LNCaP clone FGC (cell line): ENCODE results near the gene SMC1A.

Source experiments
- DNase-seq: peaks from one replicate; pipeline ENCODE4 v3.0.0-alpha.2; 2011; ENCODE audit warnings: low read depth
- H3K4me3 ChIP-seq: 2 replicates; pipeline ENCODE4 v1.5.1; 2011; ENCODE audit warnings: mild to moderate bottlenecking, low read depth, low read length, control low read depth
- CTCF ChIP-seq: IDR thresholded peaks from 2 replicates; pipeline ENCODE4 v1.5.1; 2012; ENCODE audit warnings: mild to moderate bottlenecking; ENCODE audit not compliant: control insufficient read depth, insufficient read depth; ENCODE audit errors: extremely low read depth

The SMC1A gene

GRCh38 chrX:53395605-53396298 lies 26.7 kb downstream of the SMC1A start:
- no peak for DNase-seq
- TF ChIP-seq CTCF = no peak
- H3K4me3 ChIP-seq = no peak overlapping the region

GRCh38 chrX:53383376-53384076 lies 38.9 kb downstream of the SMC1A start:
- TF ChIP-seq CTCF = no peak
- no peak overlapping the region for H3K4me3 ChIP-seq
- no peak for DNase-seq

- TF ChIP-seq CTCF = no peak
- no peak overlapping the region for H3K4me3 ChIP-seq
- no peak for DNase-seq
These were observed 42.7 kb downstream of the SMC1A start for GRCh38 chrX:53379747-53380146.

- no peak for TF ChIP-seq CTCF
- no peak for DNase-seq
- no peak overlapping the region for H3K4me3 ChIP-seq
These were observed 43.3 kb downstream of the SMC1A start for GRCh38 chrX:53379008-53379710.

- TF ChIP-seq CTCF = no peak
- no peak overlapping the region for H3K4me3 ChIP-seq
- DNase-seq = no peak
These were observed 45.0 kb downstream of the SMC1A start for GRCh38 chrX:53377464-53377863.

GRCh38 chrX:53376888-53377287 lies 45.6 kb downstream of the SMC1A start:
- TF ChIP-seq CTCF = no peak
- no peak for DNase-seq
- H3K4me3 ChIP-seq = no peak overlapping the region
